HG03520 (cell line): ENCODE data around the gene OBSCN.

Source experiments
- ATAC-seq: cut with Tn5 transposase; IDR thresholded peaks from one replicate; pipeline ENCODE4 v1.9.1; 2021; ENCODE audit warnings: mild to moderate bottlenecking, moderate library complexity; ENCODE audit not compliant: unreplicated experiment

OBSCN gene

GRCh38 chr1:228350831-228351781 is 143.3 kb downstream of the OBSCN start:
- ATAC-seq: no peak

- no peak for ATAC-seq
These were observed 144.0 kb downstream of the OBSCN start for GRCh38 chr1:228351850-228352249.

GRCh38 chr1:228352677-228353481 is 145.0 kb downstream of the OBSCN start:
- ATAC-seq: no peak

GRCh38 chr1:228353601-228354371 is 145.9 kb downstream of the OBSCN start:
- no peak for ATAC-seq

DNA sequence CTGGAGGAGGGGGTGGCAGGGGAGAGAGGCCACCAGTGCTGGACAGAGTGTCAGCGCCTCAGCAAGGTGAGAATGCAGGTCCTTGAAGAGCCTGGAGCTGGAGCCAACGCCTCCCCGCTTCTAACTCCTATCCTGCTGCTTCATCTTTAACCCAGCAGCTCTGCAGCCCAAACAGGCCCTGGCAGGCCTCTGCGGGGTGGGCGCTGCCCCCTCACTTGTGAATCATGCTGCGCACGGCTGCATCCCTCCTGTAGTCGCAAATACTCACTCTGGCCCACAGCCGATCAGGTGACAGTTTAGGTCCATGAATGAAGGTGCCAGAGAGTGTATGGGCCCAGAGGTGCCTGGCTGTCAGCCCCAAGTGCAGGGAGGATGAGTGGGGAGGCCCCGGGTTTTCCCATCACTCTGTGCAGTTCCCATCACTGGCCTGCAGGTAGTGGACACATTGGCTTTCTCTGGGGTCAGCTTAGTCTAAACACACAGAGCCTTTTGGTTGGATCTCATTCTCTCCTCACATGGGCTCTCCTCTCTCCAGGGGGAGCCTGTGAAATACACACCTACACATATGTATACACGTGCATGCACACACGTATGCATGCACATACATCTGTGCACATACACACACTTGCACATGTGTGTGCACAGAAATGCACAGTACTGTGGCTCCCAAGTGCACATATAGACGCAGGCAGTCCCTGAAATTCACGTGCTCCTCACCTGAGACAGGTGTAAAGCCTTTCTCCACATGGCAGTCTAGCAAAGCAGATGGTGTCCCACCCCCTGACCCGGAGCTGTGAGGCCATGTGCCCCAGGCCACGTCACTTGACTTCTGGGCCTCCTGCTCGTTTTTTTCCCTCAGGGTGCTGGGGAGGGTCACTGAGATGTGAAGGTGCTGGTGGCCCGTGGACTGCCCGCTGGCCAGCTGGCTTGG is 146.8 kb downstream of the OBSCN start:
- no peak for ATAC-seq

GRCh38 chr1:228356897-228357680 is 149.2 kb downstream of the OBSCN start:
- ATAC-seq: no peak

- ATAC-seq: no peak
These were observed 150.4 kb downstream of the OBSCN start for GRCh38 chr1:228358039-228358763.

DNA sequence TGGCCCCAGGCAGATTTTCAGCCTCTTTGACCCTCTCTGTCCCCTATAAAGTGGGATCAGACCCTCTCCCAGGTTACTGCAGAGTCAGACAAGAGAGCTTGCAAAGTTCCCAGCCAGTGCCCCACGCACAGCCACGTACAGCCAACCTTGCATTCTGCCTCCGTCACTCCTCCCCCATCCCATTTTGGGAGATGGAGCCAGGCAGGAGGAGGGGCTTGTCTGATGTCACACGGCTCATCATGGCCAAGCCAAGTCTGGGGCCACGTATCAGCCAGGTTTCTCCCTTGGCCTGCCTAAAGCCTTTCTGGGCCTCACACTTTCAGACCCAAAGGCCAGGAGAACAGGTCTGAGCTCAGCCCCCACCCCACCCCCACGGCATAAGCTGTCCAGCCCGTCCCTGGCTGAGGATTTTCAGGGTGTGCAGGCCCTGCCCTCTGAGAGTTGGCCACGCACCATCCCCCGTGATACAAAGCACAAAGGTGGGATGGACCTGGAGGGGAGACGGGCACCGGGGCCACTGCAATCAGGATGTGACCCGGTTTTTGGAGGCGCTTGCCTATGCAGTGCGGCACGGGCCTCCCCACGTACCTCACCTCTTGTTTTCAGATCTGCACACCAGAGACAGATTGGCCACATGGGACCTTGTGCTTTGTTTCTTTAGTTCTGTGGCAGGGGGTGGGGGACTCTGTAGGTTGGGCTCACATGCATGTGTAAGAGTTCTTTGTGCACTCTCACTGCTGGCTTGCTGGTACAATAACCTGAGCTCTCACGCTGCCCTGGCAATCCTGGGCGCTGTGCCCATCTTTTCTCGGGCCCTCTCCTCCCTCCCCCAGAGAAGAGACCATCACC is 151.1 kb downstream of the OBSCN start:
- no peak for ATAC-seq

GRCh38 chr1:228359613-228360532 is 152.0 kb downstream of the OBSCN start:
- no peak for ATAC-seq

- ATAC-seq: no peak
These were observed 152.9 kb downstream of the OBSCN start for GRCh38 chr1:228360533-228361313.

GRCh38 chr1:228361314-228362140 is 153.7 kb downstream of the OBSCN start:
- no peak for ATAC-seq

GRCh38 chr1:228362141-228362883 is 154.5 kb downstream of the OBSCN start:
- ATAC-seq: no peak

DNA sequence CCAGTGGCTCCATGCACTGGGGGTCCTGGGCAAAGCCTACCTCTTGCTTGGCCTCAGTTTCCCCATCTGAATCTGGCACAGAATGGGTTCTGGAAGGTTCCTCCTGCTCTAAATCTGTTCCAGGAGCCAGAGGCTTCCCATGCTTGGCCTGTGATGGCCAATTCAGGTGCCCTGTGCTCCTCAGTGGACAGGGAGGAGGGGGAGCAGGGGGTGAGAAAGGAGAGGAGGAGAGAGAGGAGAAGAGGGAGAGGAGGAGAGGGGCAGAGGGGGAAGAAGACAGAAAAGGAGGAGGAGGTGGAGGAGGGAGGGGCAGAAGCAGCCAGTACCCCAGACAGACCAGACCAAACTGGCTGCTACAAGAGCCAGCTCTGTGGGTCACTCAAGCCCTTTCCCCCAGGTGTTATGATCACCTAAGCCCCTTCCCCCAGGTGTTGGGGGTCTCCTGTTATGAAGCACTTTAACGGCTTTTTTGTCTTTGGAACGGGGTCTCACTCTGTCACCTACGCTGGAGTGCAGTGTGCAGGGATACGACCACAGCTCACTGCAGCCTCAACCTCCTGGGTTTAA is 155.1 kb downstream of the OBSCN start:
- no peak for ATAC-seq

DNA sequence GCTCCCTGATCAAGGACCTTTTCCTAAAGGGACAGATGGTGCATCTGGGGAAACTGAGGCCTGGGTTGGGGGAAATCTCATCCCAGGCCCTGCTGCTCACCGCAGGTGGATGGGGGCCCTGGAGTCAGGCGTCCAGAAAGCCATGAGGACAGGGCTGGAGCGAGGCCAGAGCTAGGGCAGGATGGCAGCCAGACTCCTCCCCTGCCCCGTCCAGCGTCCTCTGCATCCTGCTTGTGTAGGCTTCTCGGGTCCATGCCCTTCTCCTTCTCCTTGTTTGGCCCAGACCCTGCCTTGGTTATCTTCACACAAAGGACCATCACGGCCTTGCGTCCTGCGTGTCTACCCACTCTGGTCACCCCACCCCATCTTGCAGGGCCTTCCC is 155.8 kb downstream of the OBSCN start:
- no peak for ATAC-seq
